SK-N-SH (cell line): Measurements from ENCODE around the gene PLCB3. TPM values are rescaled to one million over a fixed set of nuclear protein-coding genes. Genes with fewer than 3 reads are reported as not detected.

Experiments
- CTCF ChIA-PET: fragments of 300-600, 350-600 bp; formaldehyde crosslinking; extraction: SDS; loops from one replicate; lab custom pipeline; 2021; lab: Yijun Ruan, JAX
- POLR2A ChIA-PET: fragments of 350-600 bp; sonication (Branson Sonifier 250); formaldehyde crosslinking; extraction: SDS; loops from one replicate; lab custom pipeline; 2020; ENCODE audit warnings: antibody characterized with exemption, inconsistent platforms; lab: Yijun Ruan, JAX
- DNase-seq: peaks from one replicate; pipeline ENCODE4 v3.0.0; 2012
- H2AFZ ChIP-seq: fragments of 200-600 bp; sonication (generic); 2 replicates; pipeline ENCODE4 v1.8.1; 2016; ENCODE audit warnings: antibody characterized with exemption, mild to moderate bottlenecking, low read depth
- H3F3A ChIP-seq: fragments of 200-600 bp; sonication (generic); replicated peaks from 2 replicates; pipeline ENCODE3; 2016; ENCODE audit warnings: antibody characterized with exemption, mild to moderate bottlenecking; ENCODE audit not compliant: insufficient read depth
- H3K27ac ChIP-seq, 2 experiments: fragments of 200-500 bp in 1 of 2; fragments of 200-600 bp in 1 of 2; sonication (Bioruptor generic) in 1 of 2; sonication (generic), shearing (Covaris generic) in 1 of 2; 2 replicates each; pipeline versions ENCODE4 v1.5.1 to v1.6.1; 2014 to 2016; ENCODE audit warnings: low read depth in 2 of 2, inconsistent platforms in 1 of 2, low read length in 1 of 2, mild to moderate bottlenecking in 1 of 2, mixed read lengths in 1 of 2
- H3K27me3 ChIP-seq: fragments of 200-600 bp; sonication (generic), shearing (Covaris generic); 2 replicates; pipeline ENCODE4 v1.6.1; 2016; ENCODE audit warnings: mixed run types; ENCODE audit not compliant: insufficient read depth
- H3K36me3 ChIP-seq, 2 experiments: fragments of 200-500 bp in 1 of 2; fragments of 200-600 bp in 1 of 2; sonication (Bioruptor generic) in 1 of 2; sonication (generic) in 1 of 2; replicated peaks in 1 of 2; 2 replicates each; pipeline versions ENCODE3 to v1.5.1; 2014 to 2016; ENCODE audit warnings: low read length in 1 of 2, mild to moderate bottlenecking in 1 of 2; ENCODE audit not compliant: insufficient read depth in 2 of 2, control insufficient read depth in 1 of 2
- H3K4me1 ChIP-seq, 2 experiments: fragments of 200-500 bp in 1 of 2; fragments of 200-600 bp in 1 of 2; sonication (Bioruptor generic) in 1 of 2; sonication (generic), shearing (Covaris generic) in 1 of 2; 2 replicates each; pipeline versions ENCODE4 v1.5.1 to v1.6.1; 2014 to 2016; ENCODE audit warnings: low read depth in 1 of 2, low read length in 1 of 2, mixed run types in 1 of 2; ENCODE audit not compliant: insufficient read depth in 2 of 2, control insufficient read depth in 1 of 2
- H3K4me2 ChIP-seq: fragments of 200-600 bp; sonication (generic), shearing (Covaris generic); 2 replicates; pipeline ENCODE4 v1.6.1; 2017; ENCODE audit warnings: mixed run types
- H3K4me3 ChIP-seq, 2 experiments: fragments of 200-500 bp in 1 of 2; fragments of 200-600 bp in 1 of 2; sonication (Bioruptor generic) in 1 of 2; sonication (generic), shearing (Covaris generic) in 1 of 2; 2 replicates each; pipeline versions ENCODE4 v1.5.1 to v1.8.1; 2014 to 2016; ENCODE audit warnings: low read depth in 2 of 2, inconsistent platforms in 1 of 2, low read length in 1 of 2, mild to moderate bottlenecking in 1 of 2, mixed read lengths in 1 of 2, moderate library complexity in 1 of 2
- H3K79me2 ChIP-seq: fragments of 200-600 bp; sonication (generic); 2 replicates; pipeline ENCODE4 v1.8.1; 2017; ENCODE audit warnings: mild to moderate bottlenecking; ENCODE audit not compliant: insufficient read depth
- H3K9ac ChIP-seq: fragments of 200-600 bp; sonication (generic); 2 replicates; pipeline ENCODE4 v1.6.1; 2017; ENCODE audit warnings: mixed run types
- H3K9me2 ChIP-seq: fragments of 200-600 bp; sonication (generic); 2 replicates; pipeline ENCODE4 v1.6.1; 2017; ENCODE audit warnings: mixed run types
- H3K9me3 ChIP-seq: fragments of 200-600 bp; sonication (generic); 2 replicates; pipeline ENCODE4 v1.6.1; 2017; ENCODE audit warnings: mixed run types, mild to moderate bottlenecking, moderate library complexity
- H4K20me1 ChIP-seq: fragments of 200-600 bp; sonication (generic); 2 replicates; pipeline ENCODE4 v1.6.1; 2017; ENCODE audit warnings: mild to moderate bottlenecking, mixed run types; ENCODE audit not compliant: insufficient read depth
- EP300 ChIP-seq, 2 experiments: IDR thresholded peaks; 2 replicates each; pipeline versions ENCODE4 v1.4.0 to v1.6.1; 2012; ENCODE audit warnings: borderline replicate concordance in 1 of 2, low read depth in 1 of 2, low read length in 1 of 2
- RAD21 ChIP-seq: IDR thresholded peaks from 2 replicates; pipeline ENCODE4 v1.6.1; 2012; ENCODE audit warnings: mild to moderate bottlenecking, low read length
- RXRA ChIP-seq: IDR thresholded peaks from 2 replicates; pipeline ENCODE4 v1.4.0; 2012; ENCODE audit warnings: low read depth, mild to moderate bottlenecking, borderline replicate concordance
- SIN3A ChIP-seq: IDR thresholded peaks from 2 replicates; pipeline ENCODE4 v1.6.1; 2012; ENCODE audit warnings: low read depth, mild to moderate bottlenecking, low read length, moderate library complexity, borderline replicate concordance
- TAF1 ChIP-seq: IDR thresholded peaks from 2 replicates; pipeline ENCODE4 v1.6.1; 2012; ENCODE audit warnings: low read depth, mild to moderate bottlenecking, low read length, moderate library complexity, borderline replicate concordance
- TCF12 ChIP-seq: IDR thresholded peaks from 2 replicates; pipeline ENCODE4 v1.4.0; 2012
- YY1 ChIP-seq: IDR thresholded peaks from 2 replicates; pipeline ENCODE4 v1.4.0; 2012; ENCODE audit warnings: low read depth, mild to moderate bottlenecking
- WGBS: methylation state at CpG from one replicate; pipeline ENCODE4 v1.1.6; 2017; ENCODE audit warnings: low lambda C conversion rate; 5-methylcytosine and 5-hydroxymethylcytosine counted together
- polyA plus RNA-seq, 3 experiments: library from polyadenylated mRNA; depleted of rRNA; stranded (reverse); fragments of >200 nt; gene quantifications; 2 replicates each; pipeline ENCODE4 v1.2.3, GENCODE V29; 2012
- TF ChIP-seq, protein P1 (sequence below): IDR thresholded peaks from 2 replicates; pipeline ENCODE4 v1.4.0; 2012; ENCODE audit warnings: low read depth
- TF ChIP-seq, protein P2 (sequence below): IDR thresholded peaks from 2 replicates; pipeline ENCODE4 v1.4.0; 2012; ENCODE audit warnings: low read depth, borderline replicate concordance

The PLCB3 gene
- polyA plus RNA-seq, 1 of the 3 experiments (the other 2 are of a cell fraction): 30.4 TPM

DNA sequence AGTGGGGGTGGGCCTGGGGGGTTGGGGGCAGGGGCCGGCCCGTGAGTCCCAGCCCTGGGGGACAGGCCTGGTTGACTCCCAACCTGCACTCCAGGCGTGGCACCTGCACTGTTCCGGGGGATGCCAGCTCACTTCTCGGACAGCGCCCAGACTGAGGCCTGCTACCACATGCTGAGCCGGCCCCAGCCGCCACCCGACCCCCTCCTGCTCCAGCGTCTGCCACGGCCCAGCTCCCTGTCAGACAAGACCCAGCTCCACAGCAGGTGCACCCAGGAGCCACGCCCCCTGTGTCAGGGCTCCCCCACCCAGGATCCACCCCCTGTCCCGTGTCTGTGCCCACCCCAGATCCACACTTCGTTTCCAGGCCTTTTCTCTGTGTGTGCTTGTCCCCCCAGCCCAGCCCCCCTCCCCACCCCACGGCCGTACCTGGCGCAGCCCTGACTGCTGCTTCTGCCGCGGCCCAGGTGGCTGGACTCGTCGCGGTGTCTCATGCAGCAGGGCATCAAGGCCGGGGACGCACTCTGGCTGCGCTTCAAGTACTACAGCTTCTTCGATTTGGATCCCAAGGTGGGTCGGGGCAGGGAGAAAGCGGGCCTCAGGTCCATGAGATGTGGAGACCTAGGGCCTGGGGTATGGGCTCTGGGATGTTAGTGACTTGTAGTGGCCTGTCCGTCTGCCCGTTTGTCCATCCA is 40.0 kb upstream of the PLCB3 start:
- H3K9ac ChIP-seq: no peak overlapping the region
- no peak overlapping the region for H2AFZ ChIP-seq
- H3K27ac ChIP-seq: no peak overlapping the region
- H3K4me2 ChIP-seq: no peak overlapping the region
- H3K9me2 ChIP-seq: no peaks in the 10 kb centered on the region
- ChIA-PET CTCF (interaction anchor here (2.1 kb wide), 1 partner anchor 93 kb away, joined by 5 read pairs; no protein-coding TSS in a partner anchor), POLR2A (interaction anchor here (0.6 to 1.4 kb wide), 2 partner anchors 12 to 383 kb away, joined by 3 to 5 read pairs; no protein-coding TSS in a partner anchor)
- no peak overlapping the region for H3K4me3 ChIP-seq
- 91% methylated on average over 21 of the region's 30 CpGs for WGBS
- H3K4me1 ChIP-seq: peaks cover 0 to 24% of the 10 kb centered on the region in 2 experiments; a peak in 3 of 4 replicates
- no peak for TF ChIP-seq TAF1
- no peak for TF ChIP-seq TCF12
- TF ChIP-seq EP300 (IDR thresholded peaks at IDR 0.05; ENCODE audit: borderline replicate concordance in 1 of 2, low read depth in 1 of 2, low read length in 1 of 2): no peak
- TF ChIP-seq YY1: no peak
- no peak for TF ChIP-seq RAD21
- H3K9me3 ChIP-seq: no peaks in the 10 kb centered on the region
- no peaks in the 10 kb centered on the region for H4K20me1 ChIP-seq
- no peaks in the 10 kb centered on the region for H3K79me2 ChIP-seq
- peaks cover 3% of the 10 kb centered on the region for H3F3A ChIP-seq
- H3K36me3 ChIP-seq: peaks cover 0 to 3% of the 10 kb centered on the region in 2 experiments
- H3K27me3 ChIP-seq: no peaks in the 10 kb centered on the region
- peak; percentile 26 for DNase-seq

DNA sequence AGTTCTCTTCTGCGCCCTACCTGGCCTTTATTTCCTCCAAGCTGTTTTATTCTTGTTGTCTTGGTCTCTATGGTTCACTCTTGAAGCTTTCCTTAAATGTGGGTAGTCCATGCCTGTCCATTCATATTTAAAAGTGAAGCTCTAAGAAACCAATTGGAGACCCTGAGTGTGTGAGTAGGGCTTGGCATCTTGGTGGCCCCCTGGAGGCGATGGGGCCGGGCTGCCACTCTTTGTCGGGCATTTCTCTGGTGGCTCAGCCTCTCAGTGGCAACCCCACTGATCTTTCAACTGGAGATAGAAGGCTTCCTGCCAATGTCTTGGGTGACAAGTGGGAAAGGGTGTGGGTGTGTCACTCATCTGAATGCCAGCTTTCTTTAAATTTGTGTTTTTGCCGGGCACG is 34.5 kb upstream of the PLCB3 start:
- no peak overlapping the region for H2AFZ ChIP-seq
- DNase-seq: peak; percentile 25
- H3K4me3 ChIP-seq: no peak overlapping the region
- no peak overlapping the region for H3K9ac ChIP-seq
- 90% methylated on average over 6 of the region's 6 CpGs for WGBS
- H3F3A ChIP-seq: peaks cover 5% of the 10 kb centered on the region
- H3K36me3 ChIP-seq: no peaks in the 10 kb centered on the region
- no peaks in the 10 kb centered on the region for H3K9me3 ChIP-seq
- no peak overlapping the region for H3K27ac ChIP-seq
- H4K20me1 ChIP-seq: no peaks in the 10 kb centered on the region
- H3K4me2 ChIP-seq: no peak overlapping the region
- H3K79me2 ChIP-seq: no peaks in the 10 kb centered on the region
- H3K4me1 ChIP-seq: peaks cover 3 to 13% of the 10 kb centered on the region in 2 experiments; a peak in 1 of 4 replicates
- POLR2A ChIA-PET: interaction anchor here (0.5 to 1.0 kb wide), 3 partner anchors 9 to 99 kb away, joined by 3 to 7 read pairs (median 4); no protein-coding TSS in a partner anchor
- H3K27me3 ChIP-seq: no peaks in the 10 kb centered on the region
- H3K9me2 ChIP-seq: no peaks in the 10 kb centered on the region
- TF ChIP-seq RXRA (no peak), SIN3A (no peak), EP300 (IDR thresholded peaks at IDR 0.05; ENCODE audit: borderline replicate concordance in 1 of 2, low read depth in 1 of 2, low read length in 1 of 2) (no peak)
- TF ChIP-seq, protein P1, sequence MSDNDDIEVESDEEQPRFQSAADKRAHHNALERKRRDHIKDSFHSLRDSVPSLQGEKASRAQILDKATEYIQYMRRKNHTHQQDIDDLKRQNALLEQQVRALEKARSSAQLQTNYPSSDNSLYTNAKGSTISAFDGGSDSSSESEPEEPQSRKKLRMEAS: no peak
- TF ChIP-seq, protein P2, sequence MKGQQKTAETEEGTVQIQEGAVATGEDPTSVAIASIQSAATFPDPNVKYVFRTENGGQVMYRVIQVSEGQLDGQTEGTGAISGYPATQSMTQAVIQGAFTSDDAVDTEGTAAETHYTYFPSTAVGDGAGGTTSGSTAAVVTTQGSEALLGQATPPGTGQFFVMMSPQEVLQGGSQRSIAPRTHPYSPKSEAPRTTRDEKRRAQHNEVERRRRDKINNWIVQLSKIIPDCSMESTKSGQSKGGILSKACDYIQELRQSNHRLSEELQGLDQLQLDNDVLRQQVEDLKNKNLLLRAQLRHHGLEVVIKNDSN: no peak
- CTCF ChIA-PET: interaction anchor here (0.7 to 5.7 kb wide), 5 partner anchors 11 to 84 kb away, joined by 3 to 50 read pairs (median 4); partner anchors contain the start of gene FERMT3
